ENCODE results near the gene SPATS2.
"Not testable (repeated sequence)": the region's sequence is repeated elsewhere in the genome, so short reads cannot be mapped to it uniquely, and the experiment has no call there.

SPATS2 gene

GRCh38 chr12:49367381-49368239, at the start of gene SPATS2:
TSS of gene SPATS2 (plus strand) at chr12:49367462. CDS start at chr12:49461013, 93,551 bp downstream.
- H3K4me1 ChIP-seq (ENCODE audit: insufficient read depth, low read length) = peaks cover 6% of the 10 kb centered on the region; the same call in 1 of the 2 replicates
- no peaks in the 10 kb centered on the region for H3K9me3 ChIP-seq (ENCODE audit: control insufficient read depth, insufficient read depth, low read length)
- H3K36me3 ChIP-seq (ENCODE audit: insufficient read depth, low read length) = no peaks in the 10 kb centered on the region
- peak within 1 kb of the TSS; percentile 89 for H3K9ac ChIP-seq (ENCODE audit: low read depth, low read length)

DNA sequence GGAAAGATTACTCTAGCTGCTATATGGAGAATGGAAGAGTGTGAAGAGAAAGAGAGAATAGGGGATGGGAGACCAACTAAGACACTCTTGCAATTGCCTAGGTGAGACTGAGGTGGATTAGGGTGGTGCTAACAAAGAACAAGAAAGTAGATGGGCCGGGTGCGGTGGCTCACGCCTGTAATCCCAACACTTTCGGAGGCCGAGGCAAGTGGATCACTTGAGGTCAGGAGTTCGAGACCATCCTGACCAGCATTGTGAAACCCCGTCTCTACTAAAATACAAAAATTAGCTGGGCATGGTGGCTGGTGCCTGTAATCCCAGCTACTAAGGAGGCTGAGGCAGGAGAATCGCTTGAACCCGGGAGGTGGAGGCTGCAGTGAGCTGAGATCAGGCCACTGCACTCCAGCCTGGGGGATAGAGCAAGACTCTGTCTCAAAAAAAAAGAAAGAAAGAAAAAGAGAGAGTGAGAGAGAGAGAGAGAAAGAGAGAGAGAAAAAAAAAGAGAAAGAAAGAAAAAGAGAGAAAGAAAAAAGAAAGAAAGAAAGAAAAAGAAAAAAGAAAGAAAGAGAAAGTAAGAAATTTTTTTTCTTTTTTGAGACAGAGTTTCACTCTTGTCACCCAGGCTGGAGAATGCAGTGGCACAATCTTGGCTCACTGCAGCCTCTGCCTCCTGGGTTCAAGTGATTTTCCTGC, 46.7 kb upstream of the SPATS2 start:
- H3K9me3 ChIP-seq (ENCODE audit: control insufficient read depth, insufficient read depth, low read length); H3K36me3 ChIP-seq (ENCODE audit: insufficient read depth, low read length); H3K4me1 ChIP-seq (ENCODE audit: insufficient read depth, low read length); H3K9ac ChIP-seq (ENCODE audit: low read depth, low read length): not testable (repeated sequence)

DNA sequence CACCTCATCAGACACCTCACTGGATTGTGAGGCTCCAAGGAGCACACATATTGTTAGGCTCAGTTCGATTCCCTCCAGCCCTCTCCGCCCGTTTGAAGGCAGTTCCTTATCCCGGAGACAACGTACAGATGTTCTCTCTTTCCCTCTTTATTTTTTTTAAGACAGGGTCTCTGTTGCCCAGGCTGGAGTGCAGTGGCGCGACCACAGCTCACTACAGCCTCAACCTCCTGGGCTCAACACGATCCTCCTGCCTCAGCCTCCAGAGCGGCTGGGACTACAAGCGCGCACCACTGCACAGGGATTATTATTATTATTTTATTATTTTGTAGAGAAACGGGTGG, 44.9 kb upstream of the SPATS2 start:
- no peaks in the 10 kb centered on the region for H3K36me3 ChIP-seq (ENCODE audit: insufficient read depth, low read length)
- peak overlapping the region; percentile 70 for H3K9ac ChIP-seq (ENCODE audit: low read depth, low read length)
- H3K4me1 ChIP-seq (ENCODE audit: insufficient read depth, low read length) = no peaks in the 10 kb centered on the region
- H3K9me3 ChIP-seq (ENCODE audit: control insufficient read depth, insufficient read depth, low read length) = no peaks in the 10 kb centered on the region

GRCh38 chr12:49322708-49323523, 44.3 kb upstream of the SPATS2 start, which contains the start of gene TROAP:
TSS of gene TROAP (plus strand) at chr12:49323255. CDS start at chr12:49323609, 354 bp downstream.
- peak within 1 kb of the TSS; percentile 70 for H3K9ac ChIP-seq (ENCODE audit: low read depth, low read length)
- H3K4me1 ChIP-seq (ENCODE audit: insufficient read depth, low read length) = no peaks in the 10 kb centered on the region
- no peaks in the 10 kb centered on the region for H3K36me3 ChIP-seq (ENCODE audit: insufficient read depth, low read length)
- no peaks in the 10 kb centered on the region for H3K9me3 ChIP-seq (ENCODE audit: control insufficient read depth, insufficient read depth, low read length)

- no peaks in the 10 kb centered on the region for H3K9me3 ChIP-seq (ENCODE audit: control insufficient read depth, insufficient read depth, low read length)
- H3K9ac ChIP-seq (ENCODE audit: low read depth, low read length) = peak overlapping the region; percentile 70
- no peaks in the 10 kb centered on the region for H3K36me3 ChIP-seq (ENCODE audit: insufficient read depth, low read length)
- H3K4me1 ChIP-seq (ENCODE audit: insufficient read depth, low read length) = no peaks in the 10 kb centered on the region
These were observed 43.7 kb upstream of the SPATS2 start for GRCh38 chr12:49323524-49324097.

DNA sequence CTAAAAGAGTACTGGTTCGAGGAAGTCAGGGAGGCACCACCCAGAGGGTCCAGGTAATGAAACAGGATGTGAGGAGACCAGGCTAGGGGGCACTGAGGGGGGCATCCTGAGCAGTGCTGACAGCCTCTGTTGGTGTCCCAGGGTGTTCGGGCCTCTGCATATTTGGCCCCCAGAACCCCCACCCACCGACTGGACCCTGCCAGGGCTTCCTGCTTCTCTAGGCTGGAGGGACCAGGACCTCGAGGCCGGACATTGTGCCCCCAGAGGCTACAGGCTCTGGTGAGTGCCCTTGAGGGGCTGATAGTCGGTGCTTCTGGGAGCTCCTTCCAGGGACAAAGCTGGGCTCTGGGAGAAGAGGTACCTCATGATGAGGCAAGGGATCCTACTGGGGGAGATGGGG, 41.7 kb upstream of the SPATS2 start:
- no peak overlapping the region for H3K9ac ChIP-seq (ENCODE audit: low read depth, low read length)
- no peaks in the 10 kb centered on the region for H3K36me3 ChIP-seq (ENCODE audit: insufficient read depth, low read length)
- H3K9me3 ChIP-seq (ENCODE audit: control insufficient read depth, insufficient read depth, low read length) = no peaks in the 10 kb centered on the region
- no peaks in the 10 kb centered on the region for H3K4me1 ChIP-seq (ENCODE audit: insufficient read depth, low read length)

GRCh38 chr12:49327368-49327767, 39.9 kb upstream of the SPATS2 start:
- no peaks in the 10 kb centered on the region for H3K36me3 ChIP-seq (ENCODE audit: insufficient read depth, low read length)

DNA sequence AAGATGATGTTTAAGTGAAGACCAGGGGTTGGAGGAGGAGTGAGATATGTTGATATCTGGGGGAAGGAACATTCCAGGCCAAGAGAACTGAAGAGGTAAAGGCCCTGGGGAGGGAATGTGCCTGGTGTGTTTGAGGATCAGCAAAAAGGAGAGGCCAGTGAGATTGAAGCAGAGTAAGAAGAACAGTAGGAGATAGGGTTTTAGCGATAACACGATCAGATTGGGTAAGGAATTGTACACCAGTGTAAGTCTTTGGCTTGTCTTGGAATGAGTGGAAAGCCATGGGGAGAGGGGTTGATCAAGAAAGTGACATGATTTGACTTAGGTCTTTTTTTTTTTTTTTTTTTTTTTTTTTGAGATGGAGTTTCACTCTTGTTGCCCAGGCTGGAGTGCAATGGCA, 39.4 kb upstream of the SPATS2 start:
- Histone ChIP-seq H3K36me3 (ENCODE audit: insufficient read depth, low read length) (no peaks in the 10 kb centered on the region), H3K9me3 (ENCODE audit: control insufficient read depth, insufficient read depth, low read length) (no peaks in the 10 kb centered on the region), H3K4me1 (ENCODE audit: insufficient read depth, low read length) (no peaks in the 10 kb centered on the region), H3K9ac (ENCODE audit: low read depth, low read length) (no peak overlapping the region)

More at GRCh38 chr12:49327368-49327767, 39.9 kb upstream of the SPATS2 start:
- Histone ChIP-seq H3K4me1 (ENCODE audit: insufficient read depth, low read length) (no peaks in the 10 kb centered on the region), H3K9ac (ENCODE audit: low read depth, low read length) (no peak overlapping the region), H3K9me3 (ENCODE audit: control insufficient read depth, insufficient read depth, low read length) (no peaks in the 10 kb centered on the region)

- Histone ChIP-seq H3K4me1 (ENCODE audit: insufficient read depth, low read length) (no peaks in the 10 kb centered on the region), H3K9me3 (ENCODE audit: control insufficient read depth, insufficient read depth, low read length) (no peaks in the 10 kb centered on the region), H3K9ac (ENCODE audit: low read depth, low read length) (no peak overlapping the region), H3K36me3 (ENCODE audit: insufficient read depth, low read length) (no peaks in the 10 kb centered on the region)
These were observed 38.4 kb upstream of the SPATS2 start for GRCh38 chr12:49328816-49329215.

- H3K36me3 ChIP-seq (ENCODE audit: insufficient read depth, low read length) = no peaks in the 10 kb centered on the region
- no peaks in the 10 kb centered on the region for H3K4me1 ChIP-seq (ENCODE audit: insufficient read depth, low read length)
- H3K9me3 ChIP-seq (ENCODE audit: control insufficient read depth, insufficient read depth, low read length) = no peaks in the 10 kb centered on the region
- H3K9ac ChIP-seq (ENCODE audit: low read depth, low read length) = no peak overlapping the region
These were observed 37.1 kb upstream of the SPATS2 start for GRCh38 chr12:49330032-49330619.

- Histone ChIP-seq H3K9ac (ENCODE audit: low read depth, low read length) (no peak overlapping the region), H3K36me3 (ENCODE audit: insufficient read depth, low read length) (no peaks in the 10 kb centered on the region), H3K4me1 (ENCODE audit: insufficient read depth, low read length) (no peaks in the 10 kb centered on the region), H3K9me3 (ENCODE audit: control insufficient read depth, insufficient read depth, low read length) (no peaks in the 10 kb centered on the region)
These were observed 36.5 kb upstream of the SPATS2 start for GRCh38 chr12:49330631-49331379.

- no peaks in the 10 kb centered on the region for H3K4me1 ChIP-seq (ENCODE audit: insufficient read depth, low read length)
- H3K36me3 ChIP-seq (ENCODE audit: insufficient read depth, low read length) = no peaks in the 10 kb centered on the region
- H3K9me3 ChIP-seq (ENCODE audit: control insufficient read depth, insufficient read depth, low read length) = no peaks in the 10 kb centered on the region
- no peak overlapping the region for H3K9ac ChIP-seq (ENCODE audit: low read depth, low read length)
These were observed 35.7 kb upstream of the SPATS2 start for GRCh38 chr12:49331380-49332222.

All from ES-I3 (cell line).